AG04449 (cell line): ENCODE data around the gene ZBTB16.

ENCODE experiments used
- CTCF ChIA-PET: fragments of 350-600 bp; formaldehyde crosslinking; extraction: SDS; loops from one replicate; lab custom pipeline; 2021; ENCODE audit warnings: antibody characterized with exemption; lab: Yijun Ruan, JAX
- POLR2A ChIA-PET: fragments of 400-600, 350-600 bp; formaldehyde crosslinking; extraction: SDS; loops from one replicate; lab custom pipeline; 2020; ENCODE audit warnings: antibody characterized with exemption, inconsistent platforms; lab: Yijun Ruan, JAX
- DNase-seq: peaks from one replicate; pipeline ENCODE4 v3.0.0-alpha.2; 2010; ENCODE audit warnings: low read depth, low spot score
- H3K4me3 ChIP-seq: 2 replicates; pipeline ENCODE4 v1.5.1; 2011; ENCODE audit warnings: low read depth, mild to moderate bottlenecking, control low read depth, low read length
- CTCF ChIP-seq: IDR thresholded peaks from one replicate; pipeline ENCODE4 v1.5.1; 2011; ENCODE audit warnings: mild to moderate bottlenecking, moderate library complexity, low read length, control low read depth, inconsistent platforms; ENCODE audit not compliant: insufficient read depth; ENCODE audit errors: missing control alignments

The ZBTB16 gene

GRCh38 chr11:114138411-114138810, 78.9 kb downstream of the ZBTB16 start:
- CTCF ChIA-PET, result no interaction called here

DNA sequence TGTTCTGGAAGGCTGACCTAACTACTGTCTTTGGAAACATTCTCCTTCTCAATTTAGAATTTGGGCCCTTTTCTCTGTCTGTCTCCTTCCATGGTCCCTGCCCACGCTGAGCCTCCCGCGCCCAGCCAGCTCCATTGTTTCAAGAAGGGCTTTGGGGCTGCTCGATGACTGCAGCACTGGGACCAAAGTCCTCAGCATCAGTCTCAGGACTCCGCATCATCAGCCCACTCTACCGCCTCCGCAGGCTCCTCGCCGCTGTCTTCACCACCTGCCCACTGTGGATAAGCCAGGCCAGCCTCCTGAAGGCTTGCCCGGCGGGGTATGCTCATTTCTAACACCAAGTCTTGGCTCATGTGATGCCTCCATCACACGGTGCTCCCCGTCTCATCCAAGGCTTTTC, 81.3 kb downstream of the ZBTB16 start:
- POLR2A ChIA-PET, result no interaction called here
- no peak for TF ChIP-seq CTCF
- CTCF ChIA-PET, result no interaction called here
- no peak overlapping the region for H3K4me3 ChIP-seq
- DNase-seq, result no peak

More at GRCh38 chr11:114138411-114138810, 78.9 kb downstream of the ZBTB16 start:
- no peak for DNase-seq
- POLR2A ChIA-PET, result no interaction called here
- no peak overlapping the region for H3K4me3 ChIP-seq
- TF ChIP-seq CTCF, result no peak

GRCh38 chr11:114141863-114142580, 82.5 kb downstream of the ZBTB16 start:
- DNase-seq, result no peak
- no peak for TF ChIP-seq CTCF
- CTCF ChIA-PET, result no interaction called here
- H3K4me3 ChIP-seq, result no peak overlapping the region
- POLR2A ChIA-PET, result no interaction called here

GRCh38 chr11:114142707-114143106, 83.2 kb downstream of the ZBTB16 start:
- POLR2A ChIA-PET, result no interaction called here
- no peak for TF ChIP-seq CTCF
- CTCF ChIA-PET, result no interaction called here
- no peak overlapping the region for H3K4me3 ChIP-seq
- no peak for DNase-seq

DNA sequence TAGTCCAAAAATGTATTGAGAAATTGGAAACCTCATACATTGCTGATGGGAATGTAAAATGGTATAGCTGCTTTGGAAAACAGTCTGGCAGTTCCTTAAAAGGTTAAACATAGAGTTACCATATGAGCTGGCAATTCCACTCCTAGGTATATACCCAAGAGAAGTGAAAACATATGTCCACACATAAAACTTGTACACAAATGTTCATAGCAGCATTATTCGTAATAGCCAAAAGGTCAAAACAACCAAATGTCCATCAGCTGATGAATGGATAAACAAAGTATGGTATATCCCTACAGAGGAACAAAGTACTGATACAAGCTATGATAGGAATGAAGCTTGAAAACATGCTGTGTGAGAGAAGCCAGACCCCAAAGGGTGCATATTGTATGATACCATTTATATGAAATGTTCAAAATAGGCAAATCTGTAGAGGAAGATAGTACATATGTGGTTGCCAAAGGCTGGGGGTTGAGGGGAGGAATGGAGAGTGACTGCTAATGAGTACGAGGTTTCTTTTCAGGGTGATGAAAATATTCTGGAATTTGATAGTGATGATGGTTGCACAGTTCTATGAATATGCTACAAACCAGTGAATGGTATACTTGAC, 85.8 kb downstream of the ZBTB16 start:
- POLR2A ChIA-PET, result no interaction called here

More for the DNA sequence above, 85.8 kb downstream of the ZBTB16 start:
- DNase-seq, result no peak
- CTCF ChIA-PET, result no interaction called here
- TF ChIP-seq CTCF, result no peak
- H3K4me3 ChIP-seq, result no peak overlapping the region
